ENCODE results near the gene PCBP3.

The PCBP3 gene

GRCh38 chr21:45873418-45873817 lies 229.9 kb downstream of the PCBP3 start:
- Histone ChIP-seq H3K27ac (replicated peaks) (no peak overlapping the region), H3K27me3 (ENCODE audit: insufficient read depth, poor library complexity, severe bottlenecking) (peaks cover 6% of the 10 kb centered on the region), H3K4me3 (replicated peaks; ENCODE audit: insufficient read depth, low read length) (no peak overlapping the region)
- TF ChIP-seq, protein P1, sequence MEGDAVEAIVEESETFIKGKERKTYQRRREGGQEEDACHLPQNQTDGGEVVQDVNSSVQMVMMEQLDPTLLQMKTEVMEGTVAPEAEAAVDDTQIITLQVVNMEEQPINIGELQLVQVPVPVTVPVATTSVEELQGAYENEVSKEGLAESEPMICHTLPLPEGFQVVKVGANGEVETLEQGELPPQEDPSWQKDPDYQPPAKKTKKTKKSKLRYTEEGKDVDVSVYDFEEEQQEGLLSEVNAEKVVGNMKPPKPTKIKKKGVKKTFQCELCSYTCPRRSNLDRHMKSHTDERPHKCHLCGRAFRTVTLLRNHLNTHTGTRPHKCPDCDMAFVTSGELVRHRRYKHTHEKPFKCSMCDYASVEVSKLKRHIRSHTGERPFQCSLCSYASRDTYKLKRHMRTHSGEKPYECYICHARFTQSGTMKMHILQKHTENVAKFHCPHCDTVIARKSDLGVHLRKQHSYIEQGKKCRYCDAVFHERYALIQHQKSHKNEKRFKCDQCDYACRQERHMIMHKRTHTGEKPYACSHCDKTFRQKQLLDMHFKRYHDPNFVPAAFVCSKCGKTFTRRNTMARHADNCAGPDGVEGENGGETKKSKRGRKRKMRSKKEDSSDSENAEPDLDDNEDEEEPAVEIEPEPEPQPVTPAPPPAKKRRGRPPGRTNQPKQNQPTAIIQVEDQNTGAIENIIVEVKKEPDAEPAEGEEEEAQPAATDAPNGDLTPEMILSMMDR (IDR thresholded peaks at IDR 0.05; ENCODE audit: insufficient read depth, low read length) = no peak
- TF ChIP-seq, protein P2, sequence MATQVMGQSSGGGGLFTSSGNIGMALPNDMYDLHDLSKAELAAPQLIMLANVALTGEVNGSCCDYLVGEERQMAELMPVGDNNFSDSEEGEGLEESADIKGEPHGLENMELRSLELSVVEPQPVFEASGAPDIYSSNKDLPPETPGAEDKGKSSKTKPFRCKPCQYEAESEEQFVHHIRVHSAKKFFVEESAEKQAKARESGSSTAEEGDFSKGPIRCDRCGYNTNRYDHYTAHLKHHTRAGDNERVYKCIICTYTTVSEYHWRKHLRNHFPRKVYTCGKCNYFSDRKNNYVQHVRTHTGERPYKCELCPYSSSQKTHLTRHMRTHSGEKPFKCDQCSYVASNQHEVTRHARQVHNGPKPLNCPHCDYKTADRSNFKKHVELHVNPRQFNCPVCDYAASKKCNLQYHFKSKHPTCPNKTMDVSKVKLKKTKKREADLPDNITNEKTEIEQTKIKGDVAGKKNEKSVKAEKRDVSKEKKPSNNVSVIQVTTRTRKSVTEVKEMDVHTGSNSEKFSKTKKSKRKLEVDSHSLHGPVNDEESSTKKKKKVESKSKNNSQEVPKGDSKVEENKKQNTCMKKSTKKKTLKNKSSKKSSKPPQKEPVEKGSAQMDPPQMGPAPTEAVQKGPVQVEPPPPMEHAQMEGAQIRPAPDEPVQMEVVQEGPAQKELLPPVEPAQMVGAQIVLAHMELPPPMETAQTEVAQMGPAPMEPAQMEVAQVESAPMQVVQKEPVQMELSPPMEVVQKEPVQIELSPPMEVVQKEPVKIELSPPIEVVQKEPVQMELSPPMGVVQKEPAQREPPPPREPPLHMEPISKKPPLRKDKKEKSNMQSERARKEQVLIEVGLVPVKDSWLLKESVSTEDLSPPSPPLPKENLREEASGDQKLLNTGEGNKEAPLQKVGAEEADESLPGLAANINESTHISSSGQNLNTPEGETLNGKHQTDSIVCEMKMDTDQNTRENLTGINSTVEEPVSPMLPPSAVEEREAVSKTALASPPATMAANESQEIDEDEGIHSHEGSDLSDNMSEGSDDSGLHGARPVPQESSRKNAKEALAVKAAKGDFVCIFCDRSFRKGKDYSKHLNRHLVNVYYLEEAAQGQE (IDR thresholded peaks at IDR 0.05; ENCODE audit: insufficient replicate concordance, low read depth) = no peak
- TF ChIP-seq POLR2AphosphoS5 (IDR thresholded peaks at IDR 0.05; ENCODE audit: low read depth) (no peak), GABPA (IDR thresholded peaks at IDR 0.05; ENCODE audit: low read depth) (no peak), SPI1 (IDR thresholded peaks at IDR 0.05; ENCODE audit: borderline replicate concordance, low read depth) (no peak)
- no peak for DNase-seq (ENCODE audit: low read depth in 1 of 2, low spot score in 1 of 2)

DNA sequence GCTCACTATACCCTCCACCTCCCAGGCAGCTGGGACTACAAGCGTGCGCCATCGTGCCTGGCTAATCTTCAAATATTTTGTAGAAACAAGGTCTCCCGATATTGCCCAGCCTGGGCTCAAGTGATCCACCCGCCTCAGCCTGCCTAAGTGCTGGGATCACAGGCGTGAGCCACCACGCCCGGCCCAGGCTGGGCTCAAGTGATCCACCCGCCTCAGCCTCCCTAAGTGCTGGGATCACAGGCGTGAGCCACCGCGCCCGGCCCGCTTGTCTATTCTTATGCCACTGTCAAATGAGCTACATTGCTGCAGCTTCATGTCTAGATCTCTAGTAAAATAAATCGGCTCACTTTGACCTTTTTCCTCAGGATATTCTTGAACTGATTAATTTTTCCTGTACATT lies 230.3 kb downstream of the PCBP3 start:
- DNase-seq (ENCODE audit: low read depth in 1 of 2, low spot score in 1 of 2) = no peak
- TF ChIP-seq GABPA (IDR thresholded peaks at IDR 0.05; ENCODE audit: low read depth) (no peak), POLR2AphosphoS5 (IDR thresholded peaks at IDR 0.05; ENCODE audit: low read depth) (no peak), SPI1 (IDR thresholded peaks at IDR 0.05; ENCODE audit: borderline replicate concordance, low read depth) (no peak)
- TF ChIP-seq, protein P1 (IDR thresholded peaks at IDR 0.05; ENCODE audit: insufficient read depth, low read length) = no peak
- TF ChIP-seq, protein P2 (IDR thresholded peaks at IDR 0.05; ENCODE audit: insufficient replicate concordance, low read depth) = no peak
- Histone ChIP-seq H3K4me3 (replicated peaks; ENCODE audit: insufficient read depth, low read length) (no peak overlapping the region), H3K27ac (replicated peaks) (no peak overlapping the region), H3K27me3 (ENCODE audit: insufficient read depth, poor library complexity, severe bottlenecking) (peaks cover 6% of the 10 kb centered on the region)

DNA sequence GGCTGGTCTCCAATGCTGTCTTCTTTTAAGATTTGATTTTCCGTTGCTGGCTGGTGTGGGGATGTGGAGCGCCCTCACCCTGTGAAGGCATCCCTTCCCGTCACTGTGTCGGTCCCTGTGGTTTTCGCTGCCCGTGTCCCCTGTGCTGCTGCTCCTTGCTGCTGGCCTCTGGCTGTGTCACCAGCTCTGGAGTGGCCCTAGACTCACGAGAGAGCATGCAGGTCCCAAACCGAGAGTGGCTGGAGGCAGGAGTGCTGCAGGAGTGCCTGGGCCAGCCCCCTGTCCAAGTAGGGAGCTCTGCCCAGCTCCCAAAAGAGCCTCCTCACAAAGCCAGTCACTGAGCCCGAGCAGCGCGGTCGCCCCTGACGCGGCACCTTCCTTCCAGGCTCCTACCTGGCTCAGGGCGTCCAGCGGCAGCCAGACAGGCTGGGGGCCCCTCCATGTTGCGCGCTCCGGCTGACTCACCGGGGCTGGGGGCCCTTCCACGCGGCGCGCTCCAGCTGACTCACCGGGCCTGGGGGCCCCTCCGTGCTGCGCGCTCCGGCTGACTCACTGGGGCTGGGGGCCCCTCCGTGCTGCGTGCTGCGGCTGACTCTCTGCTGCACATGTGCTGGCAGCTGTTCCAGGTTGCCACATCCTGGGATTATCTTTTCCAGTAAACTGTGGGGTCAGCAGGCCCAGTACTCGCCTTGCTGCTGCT lies 231.3 kb downstream of the PCBP3 start:
- no peak for TF ChIP-seq GABPA (IDR thresholded peaks at IDR 0.05; ENCODE audit: low read depth)
- TF ChIP-seq, protein P1 (IDR thresholded peaks at IDR 0.05; ENCODE audit: insufficient read depth, low read length) = no peak
- H3K27me3 ChIP-seq (ENCODE audit: insufficient read depth, poor library complexity, severe bottlenecking) = peaks cover 6% of the 10 kb centered on the region
- no peak overlapping the region for H3K4me3 ChIP-seq (replicated peaks; ENCODE audit: insufficient read depth, low read length)
- H3K27ac ChIP-seq (replicated peaks) = no peak overlapping the region
- no peak for DNase-seq (ENCODE audit: low read depth in 1 of 2, low spot score in 1 of 2)

DNA sequence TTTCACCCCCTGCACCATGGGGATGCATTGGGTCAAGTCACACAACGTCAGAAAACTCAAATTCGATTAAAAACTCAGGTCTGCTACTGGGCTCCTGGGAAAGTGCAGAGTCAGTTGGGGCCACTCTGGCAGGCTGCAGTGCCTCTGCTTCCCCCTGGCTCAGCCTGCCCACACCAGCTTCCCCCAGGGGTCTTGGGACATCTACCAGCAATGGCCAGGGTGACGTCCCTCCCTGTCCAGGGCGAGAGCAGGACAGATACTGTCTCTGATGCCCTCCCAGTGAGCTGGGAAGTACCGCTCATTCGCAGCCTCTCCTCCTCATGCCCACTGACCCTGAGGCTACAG lies 231.9 kb downstream of the PCBP3 start:
- TF ChIP-seq, protein P2 (IDR thresholded peaks at IDR 0.05; ENCODE audit: insufficient replicate concordance, low read depth) = no peak
- TF ChIP-seq GABPA (IDR thresholded peaks at IDR 0.05; ENCODE audit: low read depth) (no peak), SPI1 (IDR thresholded peaks at IDR 0.05; ENCODE audit: borderline replicate concordance, low read depth) (no peak)
- no peak overlapping the region for H3K27ac ChIP-seq (replicated peaks)
- H3K4me3 ChIP-seq (replicated peaks; ENCODE audit: insufficient read depth, low read length) = no peak overlapping the region
- no peak for DNase-seq (ENCODE audit: low read depth in 1 of 2, low spot score in 1 of 2)
- H3K27me3 ChIP-seq (ENCODE audit: insufficient read depth, poor library complexity, severe bottlenecking) = peaks cover 6% of the 10 kb centered on the region
